GM11168 (cell line): ENCODE data around the gene UBAC2.

Experiments
- in situ Hi-C: fragments of 300-500 bp; cut with MboI; formaldehyde crosslinking; loops from one replicate; pipeline ENCODE4 v1.12.0; 2022; ENCODE audit warnings: low sequenced_read_pairs; ENCODE audit not compliant: unreplicated experiment

UBAC2 gene

GRCh38 chr13:99200432-99201167 lies at the start of gene UBAC2:
Gene UBAC2 (plus strand): TSS chr13:99200854. CDS start chr13:99200909, 55 bp downstream.
- in situ Hi-C loops: loop anchor here (10.0 kb wide), 1 partner anchor 64 kb away; no protein-coding TSS in a partner anchor

GRCh38 chr13:99151516-99151915 lies 49.1 kb upstream of the UBAC2 start:
- in situ Hi-C loops: no loop called here

GRCh38 chr13:99153219-99153618 lies 47.4 kb upstream of the UBAC2 start:
- in situ Hi-C loops: no loop called here

GRCh38 chr13:99154064-99154463 lies 46.6 kb upstream of the UBAC2 start:
- in situ Hi-C loops: no loop called here

GRCh38 chr13:99155821-99156220 lies 44.8 kb upstream of the UBAC2 start:
- in situ Hi-C loops: no loop called here

- in situ Hi-C loops: no loop called here
These were observed 43.6 kb upstream of the UBAC2 start for GRCh38 chr13:99157046-99157445.

- in situ Hi-C loops: no loop called here
These were observed 41.8 kb upstream of the UBAC2 start for GRCh38 chr13:99158846-99159245.

- in situ Hi-C loops: no loop called here
These were observed 41.2 kb upstream of the UBAC2 start for GRCh38 chr13:99159331-99160061.

- in situ Hi-C loops: no loop called here
These were observed 40.2 kb upstream of the UBAC2 start for GRCh38 chr13:99160415-99160814.

GRCh38 chr13:99161512-99161911 lies 39.1 kb upstream of the UBAC2 start:
- in situ Hi-C loops: no loop called here

- in situ Hi-C loops: no loop called here
These were observed 37.9 kb upstream of the UBAC2 start for GRCh38 chr13:99162567-99163361.

- in situ Hi-C loops: no loop called here
These were observed 36.4 kb upstream of the UBAC2 start for GRCh38 chr13:99164226-99164625.

GRCh38 chr13:99165753-99166587 lies 34.7 kb upstream of the UBAC2 start:
- in situ Hi-C loops: no loop called here

- in situ Hi-C loops: loop anchor here (5.0 kb wide), 1 partner anchor 89 kb away; no protein-coding TSS in a partner anchor
These were observed 27.7 kb upstream of the UBAC2 start for GRCh38 chr13:99172951-99173350.

GRCh38 chr13:99173606-99174005 lies 27.0 kb upstream of the UBAC2 start:
- in situ Hi-C loops: loop anchor here (5.0 kb wide), 1 partner anchor 89 kb away; no protein-coding TSS in a partner anchor

GRCh38 chr13:99174533-99175100 lies 26.0 kb upstream of the UBAC2 start:
- in situ Hi-C loops: loop anchor here (5.0 kb wide), 1 partner anchor 88 kb away; no protein-coding TSS in a partner anchor

GRCh38 chr13:99176309-99177276 lies 24.1 kb upstream of the UBAC2 start:
- in situ Hi-C loops: no loop called here

GRCh38 chr13:99178636-99179035 lies 22.0 kb upstream of the UBAC2 start:
- in situ Hi-C loops: no loop called here
